ENCODE measurements around the gene PSD2. TPM values are rescaled to one million over a fixed set of nuclear protein-coding genes. Genes with fewer than 3 reads are reported as not detected.

The PSD2 gene
- total and polyA plus RNA-seq, 4 donors: 0.05 TPM; not detected in 3

GRCh38 chr5:139854029-139854605 is 58.5 kb downstream of the PSD2 start:
- no peak overlapping the region for H3K9ac ChIP-seq (ENCODE audit: low read depth in 1 of 2, low read length in 2 of 2)
- WGBS: 98% methylated on average over 7 of the region's 7 CpGs
- no peak overlapping the region for H3K4me3 ChIP-seq (ENCODE audit: low read depth in 1 of 3, low read length in 3 of 3)
- no peak for DNase-seq (ENCODE audit: low spot score)
- no peaks in the 10 kb centered on the region for H3K36me3 ChIP-seq (ENCODE audit: control insufficient read depth in 4 of 4, insufficient read depth in 3 of 4, low read depth in 1 of 4, low read length in 3 of 4)
- no peak for TF ChIP-seq GABPA (IDR thresholded peaks at IDR 0.05 in 1 of 2, conservative IDR thresholded peaks at IDR 0.05 in 1 of 2)
- TF ChIP-seq HNF4A (conservative IDR thresholded peaks at IDR 0.05): no peak
- no peak for TF ChIP-seq HNF4G (IDR thresholded peaks at IDR 0.05)
- no peak for TF ChIP-seq RAD21 (IDR thresholded peaks at IDR 0.05)
- TF ChIP-seq MAX (IDR thresholded peaks at IDR 0.05): no peak
- no peak for TF ChIP-seq CTCF (IDR thresholded peaks at IDR 0.05; ENCODE audit: low read depth, low read length, missing input control)
- TF ChIP-seq ATF3 (IDR thresholded peaks at IDR 0.05): no peak
- TF ChIP-seq FOXA2 (IDR thresholded peaks at IDR 0.05): no peak
- TF ChIP-seq YY1 (IDR thresholded peaks at IDR 0.05): no peak
- no peak for TF ChIP-seq RXRA (IDR thresholded peaks at IDR 0.05)
- no peak for TF ChIP-seq REST (IDR thresholded peaks at IDR 0.05)
- no peak for TF ChIP-seq FOXA1 (IDR thresholded peaks at IDR 0.05)
- no peaks in the 10 kb centered on the region for H3K4me1 ChIP-seq (ENCODE audit: control insufficient read depth in 4 of 4, insufficient read depth in 4 of 4, low read length in 3 of 4)
- H3K27me3 ChIP-seq (ENCODE audit: control insufficient read depth in 4 of 4, insufficient read depth in 4 of 4, low read length in 3 of 4): no peaks in the 10 kb centered on the region
- H3K27ac ChIP-seq (ENCODE audit: low read depth in 1 of 2, low read length in 2 of 2): no peak overlapping the region
- H3K9me3 ChIP-seq (ENCODE audit: control insufficient read depth in 4 of 4, low read length in 3 of 4): no peaks in the 10 kb centered on the region

- no peaks in the 10 kb centered on the region for H3K27me3 ChIP-seq (ENCODE audit: control insufficient read depth in 4 of 4, insufficient read depth in 4 of 4, low read length in 3 of 4)
- H3K27ac ChIP-seq (ENCODE audit: low read depth in 1 of 2, low read length in 2 of 2): no peak overlapping the region
- H3K9me3 ChIP-seq (ENCODE audit: control insufficient read depth in 4 of 4, low read length in 3 of 4): no peaks in the 10 kb centered on the region
- no peak overlapping the region for H3K4me3 ChIP-seq (ENCODE audit: low read depth in 1 of 3, low read length in 3 of 3)
- H3K36me3 ChIP-seq (ENCODE audit: control insufficient read depth in 4 of 4, insufficient read depth in 3 of 4, low read depth in 1 of 4, low read length in 3 of 4): no peaks in the 10 kb centered on the region
- no peak overlapping the region for H3K9ac ChIP-seq (ENCODE audit: low read depth in 1 of 2, low read length in 2 of 2)
- no peak for DNase-seq (ENCODE audit: low spot score)
- TF ChIP-seq ATF3 (IDR thresholded peaks at IDR 0.05): no peak
- TF ChIP-seq HNF4G (IDR thresholded peaks at IDR 0.05): no peak
- no peak for TF ChIP-seq FOXA1 (IDR thresholded peaks at IDR 0.05)
- no peak for TF ChIP-seq EGR1 (IDR thresholded peaks at IDR 0.05; ENCODE audit: low read depth in 2 of 2)
- no peak for TF ChIP-seq GABPA (IDR thresholded peaks at IDR 0.05 in 1 of 2, conservative IDR thresholded peaks at IDR 0.05 in 1 of 2)
- no peak for TF ChIP-seq RAD21 (IDR thresholded peaks at IDR 0.05)
- TF ChIP-seq FOXA2 (IDR thresholded peaks at IDR 0.05): no peak
- no peak for TF ChIP-seq ZBTB33 (IDR thresholded peaks at IDR 0.05)
- TF ChIP-seq SP1 (IDR thresholded peaks at IDR 0.05): no peak
- TF ChIP-seq YY1 (IDR thresholded peaks at IDR 0.05): no peak
- TF ChIP-seq HNF4A (conservative IDR thresholded peaks at IDR 0.05): no peak
- no peak for TF ChIP-seq CTCF (IDR thresholded peaks at IDR 0.05; ENCODE audit: low read depth, low read length, missing input control)
- TF ChIP-seq NR2F2 (IDR thresholded peaks at IDR 0.05): no peak
- TF ChIP-seq RXRA (IDR thresholded peaks at IDR 0.05): no peak
- no peak for TF ChIP-seq REST (IDR thresholded peaks at IDR 0.05)
- 97% methylated on average over 5 of the region's 5 CpGs for WGBS
- no peaks in the 10 kb centered on the region for H3K4me1 ChIP-seq (ENCODE audit: control insufficient read depth in 4 of 4, insufficient read depth in 4 of 4, low read length in 3 of 4)
Measured at GRCh38 chr5:139854953-139855352, 59.3 kb downstream of the PSD2 start.
